Stimulated activated naive B cell treated with anti-CD40 and anti-IgM and Interleukin-4, amounts not matched to agents 10 μg/mL and 1 μg/mL and 100 μg/mL, for 72 hours (primary cell): ENCODE results near the gene SVIP.

ENCODE experiments used
- ATAC-seq, 2 donors: fragments of 150-1000 bp; cut with Tn5 transposase; replicated peaks; 2 replicates each; pipeline ENCODE4 v1.10.0; 2021; ENCODE audit warnings: moderate library complexity in 1 of 2
- DNase-seq: peaks from one replicate; pipeline ENCODE4 v3.0.0; 2021
- H3K27ac Mint-ChIP-seq: one replicate; pipeline ENCODE4 v1.8.0; 2022; ENCODE audit warnings: mild to moderate bottlenecking, mixed read lengths
- H3K27me3 Mint-ChIP-seq, 2 donors: one replicate each; pipeline ENCODE4 v1.8.0; 2022; ENCODE audit warnings: mixed read lengths in 2 of 2
- H3K36me3 Mint-ChIP-seq, 2 donors: one replicate each; pipeline ENCODE4 v1.8.0; 2022; ENCODE audit warnings: mixed read lengths in 2 of 2, mild to moderate bottlenecking in 1 of 2
- H3K4me1 Mint-ChIP-seq, 2 donors: one replicate each; pipeline ENCODE4 v1.8.0; 2022; ENCODE audit warnings: mixed read lengths in 2 of 2, mild to moderate bottlenecking in 1 of 2
- H3K4me3 Mint-ChIP-seq, 2 donors: one replicate each; pipeline ENCODE4 v1.8.0; 2022; ENCODE audit warnings: mild to moderate bottlenecking in 2 of 2, mixed read lengths in 2 of 2, moderate library complexity in 1 of 2
- H3K9me3 Mint-ChIP-seq, 2 donors: one replicate each; pipeline ENCODE4 v1.8.0; 2022; ENCODE audit warnings: mixed read lengths in 2 of 2, mild to moderate bottlenecking in 1 of 2

The SVIP gene

DNA sequence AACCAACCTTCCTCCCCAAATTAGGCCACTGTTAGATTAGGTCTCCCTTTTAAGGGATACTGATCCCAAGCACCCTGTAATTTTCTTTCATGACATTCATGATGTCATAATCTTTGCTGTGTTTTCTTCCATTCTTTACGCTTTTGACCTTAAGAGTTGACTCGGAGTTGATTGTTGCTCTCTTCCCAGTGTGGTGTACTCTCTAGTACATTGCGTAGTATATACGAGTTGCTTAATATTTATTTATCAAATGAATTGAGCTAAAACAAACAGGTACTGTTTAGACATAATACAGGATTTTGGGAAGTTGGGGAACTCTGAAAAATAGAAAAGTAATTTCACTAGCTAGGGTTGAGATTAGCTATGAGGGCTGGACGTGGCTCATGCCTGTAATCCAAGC lies 49.8 kb downstream of the SVIP start:
- H3K36me3 Mint-ChIP-seq, result no peaks in the 10 kb centered on the region
- peaks cover 0 to 4% of the 10 kb centered on the region in 2 donors for H3K27me3 Mint-ChIP-seq
- H3K4me3 Mint-ChIP-seq, result no peak overlapping the region
- no peak overlapping the region for H3K27ac Mint-ChIP-seq
- ATAC-seq (no peak), DNase-seq (no peak)
- peaks cover 3 to 9% of the 10 kb centered on the region in 2 donors for H3K4me1 Mint-ChIP-seq
- H3K9me3 Mint-ChIP-seq, result no peaks in the 10 kb centered on the region

DNA sequence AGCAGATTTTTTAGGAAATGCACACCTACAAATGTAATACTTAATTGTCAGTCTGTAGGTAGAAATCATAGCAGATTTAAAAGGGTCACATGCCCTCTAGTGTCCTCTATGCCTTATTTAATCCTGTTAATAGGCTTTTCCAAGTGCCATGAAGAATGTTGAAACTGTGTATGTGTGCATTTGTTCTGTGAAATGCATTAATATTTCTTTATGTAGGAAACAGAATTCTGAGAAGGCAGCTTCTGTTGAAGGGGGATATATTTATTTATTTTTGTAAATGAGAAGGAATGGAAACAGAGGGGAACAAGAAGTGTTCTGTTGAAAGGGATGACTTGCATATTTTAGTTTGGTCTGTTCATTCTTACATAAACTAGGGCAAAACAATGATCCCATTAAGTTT lies 51.0 kb downstream of the SVIP start:
- ATAC-seq (no peak), DNase-seq (no peak)
- peaks cover 3 to 9% of the 10 kb centered on the region in 2 donors for H3K4me1 Mint-ChIP-seq
- no peak overlapping the region for H3K4me3 Mint-ChIP-seq
- peaks cover 0 to 4% of the 10 kb centered on the region in 2 donors for H3K27me3 Mint-ChIP-seq
- H3K9me3 Mint-ChIP-seq, result no peaks in the 10 kb centered on the region
- H3K36me3 Mint-ChIP-seq, result no peaks in the 10 kb centered on the region
- H3K27ac Mint-ChIP-seq, result no peak overlapping the region

DNA sequence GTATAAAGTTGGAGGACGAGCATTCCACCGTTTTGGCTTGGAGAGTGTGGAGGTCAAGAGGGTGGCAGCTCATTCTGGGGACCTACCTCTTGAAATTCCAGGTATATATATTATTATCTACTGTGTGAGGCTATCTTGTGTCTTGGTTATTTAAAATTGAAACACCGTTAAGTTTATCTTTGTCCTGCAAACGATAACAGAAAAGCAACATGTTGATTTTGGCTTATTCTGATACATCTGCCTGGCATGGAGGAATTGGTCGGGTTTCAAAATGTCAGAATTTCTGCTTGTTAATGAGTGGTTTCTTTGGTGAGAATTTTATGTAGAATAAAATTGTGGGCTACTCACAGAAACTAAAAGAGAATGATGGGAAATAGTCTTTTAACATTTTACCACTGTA lies 54.4 kb downstream of the SVIP start:
- Mint-ChIP-seq H3K4me1 (no peaks in the 10 kb centered on the region), H3K9me3 (no peaks in the 10 kb centered on the region), H3K27ac (no peak overlapping the region), H3K27me3 (peaks cover 0 to 4% of the 10 kb centered on the region in 2 donors), H3K36me3 (no peaks in the 10 kb centered on the region), H3K4me3 (no peak overlapping the region)
- no peak for ATAC-seq
- DNase-seq, result no peak

DNA sequence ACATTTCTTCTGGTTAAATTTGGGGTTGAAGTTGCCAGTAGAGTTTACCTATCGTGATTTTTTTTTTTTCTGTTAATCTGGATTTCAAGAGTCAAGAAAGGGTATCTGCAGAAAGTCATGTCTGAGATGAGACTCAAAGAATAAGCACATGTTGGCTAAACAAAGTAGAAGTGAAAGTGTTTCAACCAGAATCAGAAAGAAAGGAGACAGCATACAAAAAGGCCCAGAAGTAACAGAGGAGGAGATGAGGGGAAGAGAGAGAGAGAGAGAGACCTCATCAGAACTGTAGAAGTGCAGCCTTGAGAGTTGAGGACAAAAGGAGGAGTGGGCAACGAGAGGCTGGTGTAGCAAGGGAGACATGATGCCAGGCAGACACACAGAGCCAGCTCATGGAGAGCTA lies 54.9 kb downstream of the SVIP start:
- no peak for DNase-seq
- no peak for ATAC-seq
- H3K36me3 Mint-ChIP-seq, result no peaks in the 10 kb centered on the region
- H3K4me3 Mint-ChIP-seq, result no peak overlapping the region
- H3K27me3 Mint-ChIP-seq, result peaks cover 0 to 4% of the 10 kb centered on the region in 2 donors
- H3K27ac Mint-ChIP-seq, result no peak overlapping the region
- H3K9me3 Mint-ChIP-seq, result peaks cover 0 to 2% of the 10 kb centered on the region in 2 donors
- no peaks in the 10 kb centered on the region for H3K4me1 Mint-ChIP-seq

DNA sequence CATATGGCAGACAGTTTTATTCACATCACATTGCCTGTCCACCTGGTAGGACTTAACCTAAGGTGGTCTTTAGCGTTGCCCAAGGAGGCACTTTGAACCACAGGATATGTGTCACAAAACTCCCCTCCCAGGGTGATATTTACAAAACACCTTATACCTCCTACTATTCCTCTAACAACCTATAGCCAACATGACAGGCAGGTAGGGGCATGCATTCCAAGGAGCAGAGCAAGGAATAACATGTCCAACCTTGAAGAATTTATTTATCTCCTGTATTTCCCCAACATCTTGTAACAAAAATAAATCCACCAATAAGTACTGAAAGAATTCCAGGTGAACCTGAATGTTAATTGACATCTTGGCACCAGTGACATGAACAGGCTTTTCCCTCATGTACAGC lies 60.5 kb downstream of the SVIP start:
- Mint-ChIP-seq H3K27me3 (no peaks in the 10 kb centered on the region), H3K4me1 (no peaks in the 10 kb centered on the region), H3K4me3 (no peak overlapping the region), H3K36me3 (no peaks in the 10 kb centered on the region), H3K27ac (no peak overlapping the region), H3K9me3 (peaks cover 0 to 3% of the 10 kb centered on the region in 2 donors)
- DNase-seq, result no peak
- ATAC-seq, result no peak
